Measurements from ENCODE around the gene SNX5.

SNX5 gene

GRCh38 chr20:17936761-17937732 is 31.5 kb downstream of the SNX5 start:
- H3K4me3 ChIP-seq (ENCODE audit: low read depth, low read length) = no peak overlapping the region
- DNase-seq (ENCODE audit: low read depth) = no peak
- in situ Hi-C loops (cut with HindIII; ENCODE audit: low sequenced_read_pairs) = no loop called here

GRCh38 chr20:17936286-17936760 is 32.3 kb downstream of the SNX5 start:
- TF ChIP-seq, protein P1, sequence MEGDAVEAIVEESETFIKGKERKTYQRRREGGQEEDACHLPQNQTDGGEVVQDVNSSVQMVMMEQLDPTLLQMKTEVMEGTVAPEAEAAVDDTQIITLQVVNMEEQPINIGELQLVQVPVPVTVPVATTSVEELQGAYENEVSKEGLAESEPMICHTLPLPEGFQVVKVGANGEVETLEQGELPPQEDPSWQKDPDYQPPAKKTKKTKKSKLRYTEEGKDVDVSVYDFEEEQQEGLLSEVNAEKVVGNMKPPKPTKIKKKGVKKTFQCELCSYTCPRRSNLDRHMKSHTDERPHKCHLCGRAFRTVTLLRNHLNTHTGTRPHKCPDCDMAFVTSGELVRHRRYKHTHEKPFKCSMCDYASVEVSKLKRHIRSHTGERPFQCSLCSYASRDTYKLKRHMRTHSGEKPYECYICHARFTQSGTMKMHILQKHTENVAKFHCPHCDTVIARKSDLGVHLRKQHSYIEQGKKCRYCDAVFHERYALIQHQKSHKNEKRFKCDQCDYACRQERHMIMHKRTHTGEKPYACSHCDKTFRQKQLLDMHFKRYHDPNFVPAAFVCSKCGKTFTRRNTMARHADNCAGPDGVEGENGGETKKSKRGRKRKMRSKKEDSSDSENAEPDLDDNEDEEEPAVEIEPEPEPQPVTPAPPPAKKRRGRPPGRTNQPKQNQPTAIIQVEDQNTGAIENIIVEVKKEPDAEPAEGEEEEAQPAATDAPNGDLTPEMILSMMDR (IDR thresholded peaks at IDR 0.05; ENCODE audit: low read depth, low read length, missing control alignments) = no peak
- no peak for DNase-seq (ENCODE audit: low read depth)
- in situ Hi-C loops (cut with HindIII; ENCODE audit: low sequenced_read_pairs) = no loop called here
- no peak overlapping the region for H3K4me3 ChIP-seq (ENCODE audit: low read depth, low read length)

More at GRCh38 chr20:17936761-17937732, 31.5 kb downstream of the SNX5 start:
- TF ChIP-seq, protein P1 (IDR thresholded peaks at IDR 0.05; ENCODE audit: low read depth, low read length, missing control alignments) = no peak

DNA sequence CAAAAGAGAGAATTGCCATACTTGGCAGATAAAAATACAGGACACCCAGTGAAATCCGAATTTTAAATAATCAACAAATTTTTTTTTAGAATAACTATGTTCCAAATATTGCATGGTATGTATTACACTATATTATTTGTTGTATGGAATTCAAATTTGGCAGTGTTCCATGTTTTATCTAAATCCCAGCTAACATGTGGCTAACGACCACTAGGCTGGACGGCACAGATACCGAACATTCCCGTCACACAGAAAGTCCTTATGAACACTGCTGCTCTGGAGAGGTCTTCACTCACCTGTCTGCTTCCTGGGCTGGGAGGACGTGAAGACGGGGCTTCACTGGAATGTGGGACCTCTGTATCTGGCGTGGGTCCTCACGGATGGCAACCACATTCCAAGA is 32.8 kb downstream of the SNX5 start:
- TF ChIP-seq, protein P1 (IDR thresholded peaks at IDR 0.05; ENCODE audit: low read depth, low read length, missing control alignments) = no peak
- in situ Hi-C loops (cut with HindIII; ENCODE audit: low sequenced_read_pairs) = no loop called here
- no peak for DNase-seq (ENCODE audit: low read depth)
- no peak overlapping the region for H3K4me3 ChIP-seq (ENCODE audit: low read depth, low read length)

GRCh38 chr20:17935186-17935585 is 33.4 kb downstream of the SNX5 start:
- no peak for DNase-seq (ENCODE audit: low read depth)
- in situ Hi-C loops (cut with HindIII; ENCODE audit: low sequenced_read_pairs) = no loop called here
- H3K4me3 ChIP-seq (ENCODE audit: low read depth, low read length) = no peak overlapping the region
- TF ChIP-seq, protein P1 (IDR thresholded peaks at IDR 0.05; ENCODE audit: low read depth, low read length, missing control alignments) = no peak

GRCh38 chr20:17934141-17934862 is 34.3 kb downstream of the SNX5 start:
- in situ Hi-C loops (cut with HindIII; ENCODE audit: low sequenced_read_pairs) = no loop called here
- DNase-seq (ENCODE audit: low read depth) = peak; percentile 82
- H3K4me3 ChIP-seq (ENCODE audit: low read depth, low read length) = no peak overlapping the region
- TF ChIP-seq, protein P1 (IDR thresholded peaks at IDR 0.05; ENCODE audit: low read depth, low read length, missing control alignments) = no peak

- in situ Hi-C loops (cut with HindIII; ENCODE audit: low sequenced_read_pairs) = no loop called here
- TF ChIP-seq, protein P1 (IDR thresholded peaks at IDR 0.05; ENCODE audit: low read depth, low read length, missing control alignments) = no peak
- H3K4me3 ChIP-seq (ENCODE audit: low read depth, low read length) = no peak overlapping the region
- DNase-seq (ENCODE audit: low read depth) = no peak
Measured at GRCh38 chr20:17933711-17934110, 34.9 kb downstream of the SNX5 start.

Data from astrocyte of the cerebellum (primary cell).